ENCODE data around the gene L3MBTL2.

L3MBTL2 gene

GRCh38 chr22:41260871-41261270 is 55.8 kb downstream of the L3MBTL2 start:
- no peak for DNase-seq (ENCODE audit: low read depth)
- no peak for TF ChIP-seq CTCF (conservative IDR thresholded peaks at IDR 0.05; ENCODE audit: low read depth, low read length)
- no peak overlapping the region for H3K4me3 ChIP-seq (ENCODE audit: low read length)

DNA sequence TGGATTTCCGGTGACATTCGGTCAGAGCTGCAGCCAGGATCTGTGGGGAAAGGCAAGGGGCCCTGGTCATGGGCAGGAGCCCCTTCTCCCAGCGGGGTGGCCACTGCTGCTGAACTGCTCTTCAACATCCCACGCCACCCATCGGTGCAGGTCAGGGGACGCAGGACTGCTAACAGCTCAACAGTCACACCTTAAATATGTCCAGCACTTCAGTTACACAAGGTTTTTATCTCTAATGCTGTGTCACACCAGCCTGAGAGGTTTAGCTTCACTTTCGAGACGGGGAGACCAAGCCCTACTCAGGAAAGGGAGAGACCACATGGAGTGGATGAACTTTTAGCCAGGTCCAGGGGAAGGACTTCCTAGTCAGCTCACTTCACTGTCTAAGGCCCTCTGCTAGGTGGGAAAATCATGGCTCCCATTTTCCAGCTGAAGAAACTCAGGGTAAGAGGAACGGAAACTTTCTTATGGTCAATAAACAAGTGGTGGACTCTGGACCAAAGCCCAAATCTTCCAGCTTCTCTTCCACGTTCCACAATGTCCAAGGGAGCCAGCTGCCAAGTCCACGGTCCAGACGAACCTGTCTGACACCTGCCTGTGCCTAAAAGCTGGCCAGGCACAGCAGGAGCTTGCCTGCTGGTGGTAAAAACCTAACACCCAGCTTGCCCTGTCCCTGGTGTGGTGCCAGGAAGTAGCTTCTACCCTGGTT is 56.6 kb downstream of the L3MBTL2 start:
- H3K4me3 ChIP-seq (ENCODE audit: low read length), result no peak overlapping the region
- no peak for DNase-seq (ENCODE audit: low read depth)
- no peak for TF ChIP-seq CTCF (conservative IDR thresholded peaks at IDR 0.05; ENCODE audit: low read depth, low read length)

DNA sequence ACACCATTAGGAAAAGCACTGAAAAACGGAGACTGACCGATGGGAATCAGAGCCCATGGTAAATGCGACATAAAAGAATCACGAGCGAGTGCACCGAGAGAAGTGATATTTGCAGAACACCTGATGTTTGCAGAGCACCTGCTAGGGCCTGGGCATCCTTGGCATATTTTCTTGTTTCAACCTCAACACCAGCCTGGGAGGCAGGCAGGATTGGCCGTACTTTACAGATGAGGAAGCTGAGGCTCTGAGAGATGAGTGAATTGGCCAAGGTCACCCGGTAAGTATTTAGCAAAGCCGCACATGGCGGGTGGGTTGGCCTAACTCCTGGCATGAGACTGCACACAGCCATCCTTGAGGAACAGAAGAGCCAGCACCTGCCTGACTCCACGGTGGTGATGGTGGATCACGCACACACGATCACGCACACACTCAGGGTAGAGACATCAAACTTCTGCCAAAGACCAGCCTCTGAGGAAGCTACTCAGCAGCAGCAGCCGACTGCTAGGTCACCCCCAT is 57.2 kb downstream of the L3MBTL2 start:
- no peak overlapping the region for H3K4me3 ChIP-seq (ENCODE audit: low read length)
- no peak for DNase-seq (ENCODE audit: low read depth)
- no peak for TF ChIP-seq CTCF (conservative IDR thresholded peaks at IDR 0.05; ENCODE audit: low read depth, low read length)

DNA sequence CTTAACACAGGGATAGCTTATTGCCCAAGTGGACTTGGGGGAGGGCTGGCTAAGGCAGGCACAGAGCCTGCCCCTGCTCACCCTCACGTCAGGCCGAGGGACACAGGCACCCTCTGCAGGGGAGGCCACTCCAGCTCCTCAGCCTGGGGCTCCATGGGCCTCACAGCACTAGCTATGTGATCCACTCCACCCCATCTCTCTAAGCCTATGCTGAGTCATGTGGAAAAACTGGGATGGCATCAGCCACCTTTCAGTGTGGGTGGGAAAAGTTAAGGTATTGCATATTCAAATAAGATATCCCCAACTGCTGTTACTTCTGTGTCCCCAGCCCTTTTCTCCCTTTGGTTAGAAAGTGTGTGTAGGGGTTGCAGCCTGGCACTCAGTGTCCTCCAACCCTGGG is 58.6 kb downstream of the L3MBTL2 start:
- H3K4me3 ChIP-seq (ENCODE audit: low read length), result no peak overlapping the region
- no peak for TF ChIP-seq CTCF (conservative IDR thresholded peaks at IDR 0.05; ENCODE audit: low read depth, low read length)
- DNase-seq (ENCODE audit: low read depth), result no peak

GRCh38 chr22:41264408-41264941 is 59.4 kb downstream of the L3MBTL2 start:
- DNase-seq (ENCODE audit: low read depth), result no peak
- no peak overlapping the region for H3K4me3 ChIP-seq (ENCODE audit: low read length)
- TF ChIP-seq CTCF (conservative IDR thresholded peaks at IDR 0.05; ENCODE audit: low read depth, low read length), result no peak

DNA sequence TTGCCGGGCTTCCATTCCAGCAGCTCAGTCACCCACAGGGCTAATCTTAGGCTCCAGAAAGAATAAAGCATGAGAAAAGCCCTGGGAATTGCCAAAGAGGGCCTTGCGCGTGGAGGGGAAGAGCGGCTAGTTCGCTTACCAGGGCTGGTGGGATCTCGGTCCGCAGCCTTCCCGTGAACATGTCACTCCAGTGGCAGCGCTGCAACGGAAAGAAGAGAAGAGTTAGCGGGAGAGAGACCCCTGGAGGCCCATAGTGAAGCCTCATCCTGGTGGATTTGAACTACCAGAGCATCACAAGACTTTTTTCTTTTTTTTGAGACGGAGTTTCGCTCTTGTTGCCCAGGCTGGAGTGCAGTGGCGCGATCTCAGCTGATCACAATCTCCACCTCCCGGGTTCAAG is 62.8 kb downstream of the L3MBTL2 start:
- no peak for DNase-seq (ENCODE audit: low read depth)
- TF ChIP-seq CTCF (conservative IDR thresholded peaks at IDR 0.05; ENCODE audit: low read depth, low read length), result no peak
- H3K4me3 ChIP-seq (ENCODE audit: low read length), result no peak overlapping the region

GRCh38 chr22:41271787-41272186 is 66.7 kb downstream of the L3MBTL2 start:
- no peak overlapping the region for H3K4me3 ChIP-seq (ENCODE audit: low read length)
- no peak for TF ChIP-seq CTCF (conservative IDR thresholded peaks at IDR 0.05; ENCODE audit: low read depth, low read length)
- no peak for DNase-seq (ENCODE audit: low read depth)

Data from retinal pigment epithelial cell (primary cell).